CD1c-positive myeloid dendritic cell (primary cell): ENCODE results near the gene UGT1A1.

Experiments used
- DNase-seq: peaks from one replicate; pipeline ENCODE4 v3.0.0-alpha.2; 2016; ENCODE audit errors: extremely low spot score

UGT1A1 gene

DNA sequence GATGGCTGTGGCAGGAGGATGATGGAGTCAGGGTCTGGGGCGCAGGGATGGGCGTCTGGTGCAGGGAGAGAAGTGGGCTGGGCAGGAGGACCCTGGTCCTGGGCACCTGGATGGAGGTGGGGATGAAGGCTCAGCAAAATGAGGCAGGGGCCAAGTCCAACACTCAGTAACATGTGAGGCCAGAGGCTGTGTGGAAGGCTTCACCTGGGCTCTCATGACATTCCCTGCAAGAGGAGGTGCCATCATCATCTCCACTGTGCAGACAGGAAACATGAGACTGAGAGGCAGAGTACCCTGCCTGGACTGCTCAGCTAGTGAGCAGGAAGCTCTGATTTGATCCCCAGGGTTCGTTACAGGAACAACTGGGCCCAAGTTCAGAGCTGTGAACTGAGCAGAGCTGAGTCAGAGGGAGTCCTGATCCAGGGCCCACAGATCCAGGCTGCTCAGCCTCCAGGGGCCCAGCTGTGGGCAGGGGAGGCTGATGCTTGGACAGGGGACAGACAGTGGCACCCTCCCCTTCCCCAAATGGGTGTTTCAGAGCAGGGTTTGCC lies 57.4 kb downstream of the UGT1A1 start:
- DNase-seq = no peak

DNA sequence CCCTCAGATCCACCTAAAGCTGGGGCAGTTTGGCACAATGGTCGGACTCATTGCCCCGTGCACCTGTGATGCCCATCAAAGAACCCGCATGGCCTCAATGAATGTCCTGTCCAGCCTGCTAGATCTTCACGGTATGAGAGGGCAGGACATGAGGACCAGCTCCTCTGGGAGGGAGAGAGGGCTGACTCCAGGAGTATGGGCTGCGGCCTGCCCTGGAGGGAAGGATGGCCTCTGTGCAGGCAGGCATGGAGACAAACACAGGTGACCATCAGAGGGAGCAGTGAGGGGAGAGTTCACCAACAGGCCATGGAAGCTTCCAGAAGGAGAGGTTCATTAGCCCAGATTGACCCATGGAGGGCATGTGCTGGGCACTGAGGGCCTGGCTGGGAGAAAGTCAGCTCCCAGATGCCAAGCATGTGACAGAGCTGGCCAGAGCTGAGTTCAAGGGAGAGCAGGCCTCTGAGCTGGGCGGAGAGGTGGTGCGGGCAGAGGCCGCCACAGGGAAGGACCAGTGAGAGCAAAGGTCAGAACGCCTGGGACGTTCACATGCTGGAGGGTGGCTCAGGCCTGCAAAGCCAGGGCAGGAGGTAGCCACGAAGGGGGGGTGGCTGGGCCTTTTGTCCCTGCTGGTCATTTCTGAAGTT lies 58.0 kb downstream of the UGT1A1 start:
- no peak for DNase-seq

DNA sequence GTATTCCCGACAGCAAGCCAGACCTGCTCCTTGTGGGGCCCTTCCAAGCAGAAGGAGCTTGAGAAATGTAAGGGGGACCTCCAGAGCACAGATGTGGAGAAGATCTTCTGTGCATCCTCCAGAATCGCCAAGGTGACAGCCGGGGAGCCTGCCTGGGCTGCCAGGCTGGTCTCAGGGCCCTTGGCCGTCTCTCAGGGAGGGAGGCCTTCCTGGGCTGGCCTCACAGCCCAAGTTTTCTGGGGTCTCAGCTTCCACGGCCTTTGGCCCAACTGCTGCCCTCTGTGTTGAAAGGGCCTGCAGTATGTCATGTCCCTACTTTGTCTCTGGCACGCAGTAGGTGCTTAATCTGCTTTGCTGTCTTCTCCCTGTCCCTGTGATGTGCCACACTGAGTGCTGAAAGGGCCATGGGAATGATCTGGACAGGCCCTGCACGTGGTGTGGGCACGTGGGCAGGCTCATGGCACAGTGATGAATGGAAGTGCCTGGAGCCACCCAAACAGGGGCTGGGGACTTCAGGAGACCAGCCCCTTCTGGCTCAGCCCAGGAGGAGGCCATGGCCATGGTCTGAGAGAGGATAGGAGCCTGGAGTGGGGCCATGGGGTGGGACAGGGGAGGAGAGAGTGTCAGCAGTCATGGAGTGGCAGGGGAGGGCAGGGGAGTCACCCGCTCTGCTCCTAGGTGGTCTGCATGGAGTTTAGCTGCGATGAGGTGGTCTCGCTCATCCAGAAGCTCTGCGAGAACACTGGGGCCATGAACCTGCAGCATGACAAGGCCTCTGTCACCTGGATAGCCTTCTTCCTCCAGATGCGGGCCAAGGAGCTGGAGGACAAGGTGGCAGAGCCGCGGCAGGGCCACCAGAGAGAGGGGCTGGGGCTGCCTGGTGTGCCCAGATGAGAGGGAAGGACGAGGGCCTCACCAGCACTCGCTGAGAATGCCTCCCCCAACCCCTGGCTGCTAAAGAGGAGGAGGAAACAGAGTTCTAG lies 58.9 kb downstream of the UGT1A1 start:
- DNase-seq = no peak

GRCh38 chr2:233819884-233820773 lies 60.1 kb downstream of the UGT1A1 start:
- no peak for DNase-seq

DNA sequence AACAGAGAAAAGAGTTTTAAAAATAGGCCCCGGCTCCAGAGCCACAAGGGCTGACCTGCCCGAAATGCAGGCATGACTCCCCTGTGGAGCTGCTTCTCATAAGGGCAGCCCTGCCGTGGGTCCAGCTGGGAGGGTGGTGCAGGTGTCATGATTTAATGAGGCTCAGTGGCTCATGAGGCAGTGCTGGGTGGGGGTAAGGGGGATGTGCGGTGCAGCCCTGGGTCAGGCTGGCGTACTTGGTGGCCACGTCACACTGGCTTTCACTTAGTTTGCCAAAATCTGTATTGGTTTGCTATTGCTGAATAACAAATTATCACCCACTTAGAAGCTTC lies 60.7 kb downstream of the UGT1A1 start:
- no peak for DNase-seq

GRCh38 chr2:233821196-233821595 lies 61.1 kb downstream of the UGT1A1 start:
- DNase-seq = no peak

- DNase-seq = no peak
These were observed 61.6 kb downstream of the UGT1A1 start for GRCh38 chr2:233821709-233822100.

DNA sequence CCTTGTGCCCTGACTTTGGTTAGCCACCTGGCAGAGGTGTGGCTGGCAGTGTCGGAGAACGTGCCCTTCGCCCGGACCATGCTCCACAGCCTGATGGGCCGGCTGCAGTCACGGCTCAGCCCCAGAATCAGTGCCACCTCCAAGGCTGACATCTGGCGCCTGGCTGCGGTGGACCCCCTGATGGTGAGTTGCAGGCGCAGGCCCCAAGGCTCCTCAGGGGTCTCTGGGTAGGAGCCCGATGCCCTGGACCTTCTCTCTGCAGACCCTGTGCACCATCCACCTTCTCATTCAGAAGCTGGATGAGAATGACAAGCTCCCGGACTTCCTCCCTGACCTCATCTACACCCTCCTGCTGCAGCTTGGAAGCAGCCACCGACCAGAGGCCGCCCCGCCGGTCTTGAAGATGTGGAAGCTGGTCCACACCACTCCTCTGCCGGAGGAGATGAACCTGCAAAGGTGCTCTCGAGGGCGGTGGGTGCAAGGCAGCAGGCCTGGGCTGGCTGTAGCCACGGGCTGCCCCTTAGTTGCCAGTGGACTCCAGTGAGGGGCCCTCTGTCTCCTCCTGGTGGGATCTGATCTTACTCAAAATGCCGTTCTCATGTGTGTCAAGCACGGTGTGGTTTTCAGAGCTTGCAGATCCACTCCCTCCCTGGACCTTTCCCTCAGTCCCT lies 62.2 kb downstream of the UGT1A1 start:
- DNase-seq = no peak
